ENCODE results near the gene MORN4.
A peak's percentile ranks its signal among the peaks of the same experiment; 100 is the strongest.
"Not testable (repeated sequence)": the region's sequence is repeated elsewhere in the genome, so short reads cannot be mapped to it uniquely, and the experiment has no call there.

The MORN4 gene

GRCh38 chr10:97632949-97633884, at the start of gene MORN4:
MORN4 (minus strand) TSS chr10:97633500; CDS start chr10:97619653, 13,847 bp downstream.
- no peak for FAIRE-seq

DNA sequence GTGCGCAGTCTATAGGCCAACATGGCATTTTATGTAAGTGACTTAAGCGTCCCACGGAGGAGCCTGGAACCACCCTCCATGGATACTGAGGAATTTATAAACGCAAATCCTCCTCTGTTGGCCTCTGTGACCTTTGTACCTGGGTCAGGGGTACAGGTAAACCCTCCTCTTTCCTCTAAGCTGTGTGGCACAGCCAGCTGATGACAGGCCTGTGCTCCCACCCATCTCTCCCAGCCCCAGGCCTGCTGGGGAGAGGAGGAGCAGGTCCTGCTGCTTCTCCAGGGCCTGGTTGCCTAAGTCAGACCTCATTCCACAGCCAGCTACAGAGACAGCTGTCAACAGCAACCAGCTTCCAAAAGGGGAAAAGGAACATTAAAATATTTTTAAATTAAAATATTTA, 48.7 kb upstream of the MORN4 start:
- FAIRE-seq: no peak

- FAIRE-seq: no peak
These were observed 46.3 kb upstream of the MORN4 start for GRCh38 chr10:97679594-97679993.

DNA sequence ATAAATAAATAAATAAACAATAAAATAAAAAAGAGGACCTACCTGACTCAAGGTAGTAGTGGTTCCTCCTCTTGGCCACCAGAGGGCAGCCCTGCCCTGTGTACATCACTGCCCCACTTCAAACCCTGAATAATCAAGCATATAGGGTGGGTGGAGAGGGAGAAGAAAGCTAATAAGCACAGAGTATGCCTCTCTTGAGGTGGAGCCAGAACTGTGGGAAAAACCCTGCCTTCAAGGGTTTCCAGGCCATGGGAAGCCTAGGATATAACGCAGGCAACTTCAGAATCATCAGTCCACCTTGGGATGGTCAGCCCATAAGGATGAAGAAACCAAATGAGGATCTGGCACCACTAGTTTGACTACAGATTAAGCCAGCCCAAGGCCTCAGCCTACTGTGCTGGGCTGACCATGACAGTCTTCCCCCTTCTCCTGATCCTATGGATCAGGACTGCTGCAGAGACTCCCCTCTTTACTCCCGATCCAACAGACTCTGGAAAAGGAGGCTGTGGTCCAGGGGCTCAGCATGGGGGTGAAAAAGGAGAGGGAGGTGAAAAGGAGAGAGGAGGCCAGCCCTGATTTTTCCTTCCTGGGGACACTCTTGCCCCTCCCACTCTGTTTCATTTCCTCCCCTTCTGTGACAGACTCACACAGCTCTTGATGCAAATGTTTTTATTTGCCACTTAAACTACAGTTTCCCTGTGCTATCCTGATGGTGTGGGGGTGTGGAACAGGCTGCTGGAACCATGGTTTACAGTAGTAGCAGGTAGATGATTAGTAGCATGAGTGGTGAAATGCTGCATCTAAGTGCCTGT, 43.7 kb upstream of the MORN4 start:
- FAIRE-seq: peak; percentile 64

- FAIRE-seq: no peak
These were observed 41.9 kb upstream of the MORN4 start for GRCh38 chr10:97675222-97675621.

DNA sequence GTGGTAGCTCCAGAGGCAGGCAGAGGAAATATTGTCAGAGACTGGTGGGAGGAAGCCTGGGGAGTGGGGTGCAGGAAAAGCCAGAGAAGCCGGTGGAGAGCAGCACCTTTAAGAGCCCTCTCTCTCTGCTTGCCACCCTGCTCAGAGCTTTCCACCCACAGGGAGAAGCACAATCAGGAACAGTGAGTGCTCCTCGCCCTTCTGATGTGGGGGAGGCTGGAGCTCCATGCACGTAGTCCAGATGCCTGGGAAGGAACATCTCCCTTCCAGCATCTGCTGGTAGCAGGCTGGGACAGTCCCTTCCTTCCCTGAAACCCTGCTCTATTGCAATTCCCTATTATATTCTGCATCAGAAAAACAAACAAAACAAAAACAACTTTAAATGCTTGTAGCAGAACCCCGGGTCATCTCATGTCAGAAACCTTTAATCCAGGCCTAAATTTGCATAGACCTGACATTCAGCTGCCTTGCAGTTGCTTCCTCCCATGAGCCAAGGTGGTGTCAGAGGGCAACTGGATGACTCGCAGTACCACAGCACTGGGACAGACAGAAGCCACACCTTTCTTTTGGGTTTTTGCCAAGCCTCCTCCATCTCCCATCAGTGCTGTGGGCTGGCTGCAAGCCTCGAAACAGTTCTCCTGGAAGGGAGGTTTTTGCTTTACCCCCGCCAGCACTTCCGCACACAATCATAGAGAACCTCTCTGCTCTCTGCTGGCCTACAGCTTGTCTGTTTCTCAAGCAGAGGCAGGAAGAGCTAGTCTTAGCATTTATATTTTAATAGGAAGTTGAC, 40.6 kb upstream of the MORN4 start:
- no peak for FAIRE-seq

- no peak for FAIRE-seq
These were observed 36.3 kb upstream of the MORN4 start for GRCh38 chr10:97669571-97669970.

GRCh38 chr10:97667463-97667862, 34.2 kb upstream of the MORN4 start:
- no peak for FAIRE-seq

GRCh38 chr10:97666992-97667391, 33.7 kb upstream of the MORN4 start:
- FAIRE-seq: no peak

DNA sequence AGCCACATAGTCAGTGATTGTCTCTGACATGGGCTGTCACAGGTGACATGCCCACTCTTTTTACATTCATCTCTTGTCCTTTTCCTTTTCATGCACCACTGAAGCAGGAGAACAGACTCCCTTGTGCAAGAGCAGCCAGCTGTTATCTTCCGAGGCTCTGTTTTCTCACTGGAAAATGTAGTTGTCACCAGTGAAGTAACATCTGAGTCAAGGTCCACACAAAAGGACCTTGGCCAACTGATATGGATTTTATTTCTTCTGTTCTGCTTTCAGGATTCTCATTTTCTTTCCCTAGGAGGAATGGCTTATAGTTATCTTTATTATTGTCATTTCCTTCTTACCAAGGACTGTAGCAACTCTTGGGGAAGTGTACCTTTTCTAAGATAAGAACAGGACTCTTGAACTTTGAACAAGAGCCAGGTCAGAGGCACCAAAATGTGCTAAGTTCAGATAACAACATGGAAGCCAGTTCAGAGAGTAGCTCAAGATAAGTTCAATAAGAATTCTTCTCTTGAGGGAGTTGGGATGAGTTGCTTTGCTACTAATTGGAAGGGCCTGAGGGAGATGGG, 31.1 kb upstream of the MORN4 start:
- no peak for FAIRE-seq

- no peak for FAIRE-seq
These were observed 26.3 kb upstream of the MORN4 start for GRCh38 chr10:97659589-97659988.

GRCh38 chr10:97656777-97657176, 23.5 kb upstream of the MORN4 start:
- no peak for FAIRE-seq

- FAIRE-seq: no peak
These were observed 18.5 kb upstream of the MORN4 start for GRCh38 chr10:97651773-97652172.

GRCh38 chr10:97650726-97651125, 17.4 kb upstream of the MORN4 start:
- no peak for FAIRE-seq

GRCh38 chr10:97649405-97649750, 16.1 kb upstream of the MORN4 start:
- FAIRE-seq: not testable (repeated sequence)

DNA sequence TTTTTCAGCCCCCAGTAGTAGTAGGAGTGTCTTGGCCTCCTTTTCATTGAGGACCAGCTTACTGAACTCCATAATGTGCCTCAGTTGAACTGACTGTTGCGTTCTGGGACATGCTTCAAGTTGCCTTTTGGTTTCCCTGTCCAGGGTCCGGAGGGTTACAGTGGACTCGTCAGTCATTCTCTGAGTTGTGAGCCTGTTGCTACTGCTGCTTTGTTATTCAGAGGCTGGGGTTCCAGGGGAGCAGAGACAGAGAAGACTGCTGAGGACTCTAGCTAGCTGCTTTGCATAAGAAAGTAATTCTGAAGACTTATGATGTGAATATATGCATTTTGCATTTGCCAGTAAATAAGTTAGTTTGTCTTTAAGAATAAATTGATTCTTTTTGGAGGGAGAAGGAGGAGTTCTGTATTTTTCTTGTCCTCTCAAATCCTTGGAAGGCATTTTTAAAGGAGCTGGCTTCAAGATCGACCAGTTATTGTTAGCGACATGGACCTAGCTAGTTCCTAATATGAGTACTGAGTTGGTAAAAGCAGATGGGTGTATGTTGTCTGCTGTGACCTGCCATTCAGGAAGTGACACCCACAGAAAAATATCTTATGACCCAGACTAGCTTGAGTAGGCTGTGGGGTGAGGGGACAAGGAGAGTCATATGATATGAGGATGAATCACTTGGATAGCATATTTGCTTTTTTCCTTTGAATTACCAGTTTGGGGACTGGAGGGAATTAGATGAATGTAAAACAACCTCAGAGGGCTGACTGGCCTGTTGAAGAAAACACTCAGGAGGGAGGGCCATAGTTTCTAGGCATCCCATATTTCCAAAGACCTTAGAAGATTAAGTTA, 15.5 kb upstream of the MORN4 start:
- FAIRE-seq: no peak

DNA sequence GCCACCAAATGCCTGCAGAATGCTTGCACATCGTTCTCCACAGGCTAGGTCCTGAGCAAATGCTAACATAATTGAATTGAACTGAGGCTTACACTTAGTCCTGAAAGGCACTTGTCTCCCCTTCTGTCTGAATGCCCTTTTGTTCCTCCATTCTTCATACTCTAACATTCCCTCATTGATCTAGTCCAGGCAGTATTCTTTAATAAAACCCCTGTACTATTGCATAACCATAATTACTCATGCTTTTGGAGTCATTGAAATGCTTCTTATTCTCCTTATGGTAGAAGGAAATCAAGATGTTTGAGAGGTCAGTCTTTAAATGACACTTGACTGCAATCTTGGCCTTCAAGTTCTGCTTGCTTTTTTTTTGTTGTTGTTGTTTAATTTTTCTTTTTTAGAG, 14.3 kb upstream of the MORN4 start:
- FAIRE-seq: no peak

- FAIRE-seq: no peak
These were observed 11.6 kb upstream of the MORN4 start for GRCh38 chr10:97644936-97645335.

GRCh38 chr10:97643441-97643985, 10.2 kb upstream of the MORN4 start:
- no peak for FAIRE-seq

DNA sequence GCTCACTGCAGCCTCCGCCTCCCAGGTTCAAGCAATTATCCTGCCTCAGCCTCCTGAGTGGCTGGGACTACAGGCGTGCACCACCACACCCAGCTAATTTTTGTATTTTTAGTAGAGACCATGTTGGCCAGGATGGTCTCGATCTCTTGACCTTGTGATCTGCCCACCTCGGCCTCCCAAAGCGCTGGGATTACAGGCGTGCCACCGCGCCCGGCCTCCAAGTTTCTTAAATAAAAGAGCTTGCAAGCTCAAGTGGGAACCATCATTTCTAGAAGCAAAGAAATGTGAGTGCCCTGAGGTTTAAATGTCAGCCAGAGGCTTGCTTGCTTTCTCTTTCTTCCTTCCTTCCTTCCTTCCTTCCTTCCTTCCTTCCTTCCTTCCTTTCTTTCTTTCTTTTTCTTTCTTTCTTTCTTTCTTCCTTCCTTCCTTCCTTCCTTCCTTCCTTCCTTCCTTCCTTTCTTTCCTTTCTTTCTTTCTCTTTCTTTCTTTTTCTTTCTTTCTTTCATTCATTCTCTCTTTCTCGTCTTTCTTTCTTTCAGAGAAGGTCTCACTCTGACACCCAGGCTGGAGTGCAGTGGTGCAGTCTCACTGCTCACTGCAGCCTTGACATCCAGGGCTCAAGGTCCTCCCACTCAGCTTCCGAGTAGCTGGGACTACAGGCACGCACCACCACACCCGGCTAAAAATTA, 9.3 kb upstream of the MORN4 start:
- FAIRE-seq: not testable (repeated sequence)
